SK-N-SH treated with all-trans-retinoic acid at 6 μM for 48 hours (cell line): ENCODE data around the gene DDX27.

Experiments used
- ARNTL ChIP-seq: fragments of 450-650 bp; formaldehyde crosslinking; IDR thresholded peaks from 2 replicates; pipeline ENCODE4 v1.5.0; 2020; ENCODE audit warnings: low read depth, mild to moderate bottlenecking, moderate library complexity, borderline replicate concordance
- CSDC2 ChIP-seq: fragments of 250-450 bp; sonication (Bioruptor Pico); IDR thresholded peaks from 2 replicates; pipeline ENCODE4 v1.5.0; 2020; ENCODE audit warnings: mild to moderate bottlenecking, moderate library complexity
- GLIS3 ChIP-seq: fragments of 250-450 bp; sonication (Bioruptor Pico); IDR thresholded peaks from 2 replicates; pipeline ENCODE4 v1.5.0; 2020; ENCODE audit warnings: mild to moderate bottlenecking, moderate library complexity
- RARB ChIP-seq: fragments of 250-450 bp; sonication (Bioruptor Pico); IDR thresholded peaks from 2 replicates; pipeline ENCODE4 v1.8.0; 2021; ENCODE audit warnings: mild to moderate bottlenecking, moderate library complexity
- SNAI2 ChIP-seq: fragments of 250-450 bp; sonication (Bioruptor Pico); IDR thresholded peaks from 2 replicates; pipeline ENCODE4 v1.5.0; 2020; ENCODE audit warnings: mild to moderate bottlenecking, moderate library complexity
- TCF4 ChIP-seq: fragments of 250-450 bp; sonication (Bioruptor Pico); IDR thresholded peaks from 2 replicates; pipeline ENCODE4 v1.8.0; 2021; ENCODE audit warnings: mild to moderate bottlenecking, moderate library complexity, borderline replicate concordance
- TSHZ2 ChIP-seq: fragments of 250-450 bp; sonication (Bioruptor Pico); IDR thresholded peaks from 2 replicates; pipeline ENCODE4 v1.5.0; 2020; ENCODE audit warnings: mild to moderate bottlenecking, moderate library complexity
- ZC3H10 ChIP-seq: fragments of 250-450 bp; sonication (Bioruptor Pico); IDR thresholded peaks from 2 replicates; pipeline ENCODE4 v1.5.1; 2021; ENCODE audit warnings: mild to moderate bottlenecking, moderate library complexity
- ZFP3 ChIP-seq: fragments of 250-450 bp; sonication (Bioruptor Pico); IDR thresholded peaks from 2 replicates; pipeline ENCODE4 v1.5.0; 2020; ENCODE audit warnings: mild to moderate bottlenecking, moderate library complexity
- ZFP30 ChIP-seq: fragments of 450-650 bp; formaldehyde crosslinking; IDR thresholded peaks from 2 replicates; pipeline ENCODE4 v1.5.0; 2022; ENCODE audit warnings: mild to moderate bottlenecking, moderate library complexity
- ZNF565 ChIP-seq: fragments of 450-650 bp; formaldehyde crosslinking; conservative IDR thresholded peaks from 2 replicates; pipeline ENCODE4 v1.5.0; 2020; ENCODE audit warnings: low read depth, mild to moderate bottlenecking, moderate library complexity
- ZNF70 ChIP-seq: fragments of 450-650 bp; formaldehyde crosslinking; IDR thresholded peaks from 2 replicates; pipeline ENCODE4 v1.5.0; 2020; ENCODE audit warnings: mild to moderate bottlenecking, moderate library complexity
- TF ChIP-seq, protein P1 (sequence below): fragments of 250-450 bp; sonication (Bioruptor Pico); IDR thresholded peaks from 2 replicates; pipeline ENCODE4 v1.5.1; 2021; ENCODE audit warnings: mild to moderate bottlenecking, moderate library complexity
- TF ChIP-seq, protein P2 (sequence below): fragments of 250-450 bp; sonication (Bioruptor Pico); IDR thresholded peaks from 2 replicates; pipeline ENCODE4 v1.8.0; 2020; ENCODE audit warnings: mild to moderate bottlenecking, moderate library complexity, borderline replicate concordance

DNA sequence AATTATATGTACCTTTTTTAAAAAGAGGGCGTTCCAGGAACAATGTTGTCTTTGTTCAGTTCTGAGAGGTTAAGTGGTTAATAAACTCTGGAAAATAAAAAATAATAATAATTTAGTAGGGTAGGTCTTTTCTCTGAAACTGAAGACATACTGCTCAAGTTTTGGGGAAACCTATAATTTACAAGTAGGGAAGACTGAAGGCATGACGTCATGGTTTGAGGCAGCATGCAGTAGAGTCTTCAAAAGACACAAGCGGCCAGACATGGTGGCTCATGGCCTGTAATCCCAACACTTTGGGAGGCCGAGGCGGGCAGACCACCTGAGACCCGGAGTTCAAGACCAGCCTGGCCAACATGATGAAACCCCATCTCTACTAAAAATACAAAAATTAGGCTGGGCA is 45.0 kb upstream of the DDX27 start:
- TF ChIP-seq, protein P1, sequence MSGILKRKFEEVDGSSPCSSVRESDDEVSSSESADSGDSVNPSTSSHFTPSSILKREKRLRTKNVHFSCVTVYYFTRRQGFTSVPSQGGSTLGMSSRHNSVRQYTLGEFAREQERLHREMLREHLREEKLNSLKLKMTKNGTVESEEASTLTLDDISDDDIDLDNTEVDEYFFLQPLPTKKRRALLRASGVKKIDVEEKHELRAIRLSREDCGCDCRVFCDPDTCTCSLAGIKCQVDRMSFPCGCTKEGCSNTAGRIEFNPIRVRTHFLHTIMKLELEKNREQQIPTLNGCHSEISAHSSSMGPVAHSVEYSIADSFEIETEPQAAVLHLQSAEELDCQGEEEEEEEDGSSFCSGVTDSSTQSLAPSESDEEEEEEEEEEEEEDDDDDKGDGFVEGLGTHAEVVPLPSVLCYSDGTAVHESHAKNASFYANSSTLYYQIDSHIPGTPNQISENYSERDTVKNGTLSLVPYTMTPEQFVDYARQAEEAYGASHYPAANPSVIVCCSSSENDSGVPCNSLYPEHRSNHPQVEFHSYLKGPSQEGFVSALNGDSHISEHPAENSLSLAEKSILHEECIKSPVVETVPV (CRISPR knock-in tag) = no peak
- no peak for TF ChIP-seq TCF4 (CRISPR knock-in tag)
- no peak for TF ChIP-seq CSDC2 (CRISPR knock-in tag)
- TF ChIP-seq ZFP3 (CRISPR knock-in tag) = no peak
- no peak for TF ChIP-seq TSHZ2 (CRISPR knock-in tag)
- no peak for TF ChIP-seq ZFP30 (CRISPR knock-in tag)
- no peak for TF ChIP-seq RARB (CRISPR knock-in tag)
- TF ChIP-seq, protein P2, sequence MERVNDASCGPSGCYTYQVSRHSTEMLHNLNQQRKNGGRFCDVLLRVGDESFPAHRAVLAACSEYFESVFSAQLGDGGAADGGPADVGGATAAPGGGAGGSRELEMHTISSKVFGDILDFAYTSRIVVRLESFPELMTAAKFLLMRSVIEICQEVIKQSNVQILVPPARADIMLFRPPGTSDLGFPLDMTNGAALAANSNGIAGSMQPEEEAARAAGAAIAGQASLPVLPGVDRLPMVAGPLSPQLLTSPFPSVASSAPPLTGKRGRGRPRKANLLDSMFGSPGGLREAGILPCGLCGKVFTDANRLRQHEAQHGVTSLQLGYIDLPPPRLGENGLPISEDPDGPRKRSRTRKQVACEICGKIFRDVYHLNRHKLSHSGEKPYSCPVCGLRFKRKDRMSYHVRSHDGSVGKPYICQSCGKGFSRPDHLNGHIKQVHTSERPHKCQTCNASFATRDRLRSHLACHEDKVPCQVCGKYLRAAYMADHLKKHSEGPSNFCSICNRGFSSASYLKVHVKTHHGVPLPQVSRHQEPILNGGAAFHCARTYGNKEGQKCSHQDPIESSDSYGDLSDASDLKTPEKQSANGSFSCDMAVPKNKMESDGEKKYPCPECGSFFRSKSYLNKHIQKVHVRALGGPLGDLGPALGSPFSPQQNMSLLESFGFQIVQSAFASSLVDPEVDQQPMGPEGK (CRISPR knock-in tag) = no peak
- no peak for TF ChIP-seq SNAI2
- TF ChIP-seq ARNTL (CRISPR knock-in tag) = no peak
- no peak for TF ChIP-seq ZNF70 (CRISPR knock-in tag)
- TF ChIP-seq ZC3H10 (CRISPR knock-in tag) = no peak
- TF ChIP-seq ZNF565 (CRISPR knock-in tag) = no peak
- TF ChIP-seq GLIS3 (CRISPR knock-in tag) = no peak
